HCT116 (cell line): ENCODE measurements around the gene ATL2. TPM values are rescaled to one million over a fixed set of nuclear protein-coding genes. Genes with fewer than 3 reads are reported as not detected.

Experiments
- ATAC-seq: fragments of 200-7000 bp; cut with Tn5 transposase; 2 replicates; pipeline ENCODE4 v1.9.1; 2020; ENCODE audit warnings: mild to moderate bottlenecking, moderate library complexity
- BruUV-seq: library from RNA; stranded (reverse); fragments of 400-500 nt; replicated peaks from 2 replicates; lab custom pipeline; 2021; lab: Mats Ljungman, UMichigan
- CTCF ChIA-PET: fragments of 300-600 bp; sonication (Branson Sonifier 250); formaldehyde crosslinking; loops from one replicate; lab custom pipeline; 2021; ENCODE audit warnings: antibody characterized with exemption; lab: Charles Lee
- POLR2A ChIA-PET: fragments of 300-600, 350-600 bp; sonication (Branson Sonifier 250); formaldehyde crosslinking; loops from one replicate; lab custom pipeline; 2021; ENCODE audit warnings: antibody characterized with exemption; lab: Charles Lee
- RAD21 ChIA-PET, 2 experiments: fragments of 300-600 bp; sonication (Branson Sonifier 250); formaldehyde crosslinking; loops; one replicate each; lab custom pipeline; 2023; ENCODE audit warnings: low total read pairs in 2 of 2; ENCODE audit not compliant: uncharacterized antibody in 2 of 2, unreplicated experiment in 2 of 2, low non-redundant PET in 1 of 2; lab: Charles Lee
- DNase-seq: peaks from one replicate; pipeline ENCODE4 v3.0.0-alpha.2; 2010; ENCODE audit warnings: low read depth, low spot score
- H2AFZ ChIP-seq: fragments of 200-600 bp; shearing (Covaris generic), sonication (generic); 2 replicates; pipeline ENCODE4 v1.6.1; 2017; ENCODE audit warnings: low read depth, mixed run types, mixed read lengths, antibody characterized with exemption, low read length; ENCODE audit not compliant: poor library complexity, severe bottlenecking
- H3K27ac ChIP-seq: 2 replicates; pipeline ENCODE4 v1.5.1; 2012; ENCODE audit warnings: low read depth, low read length
- H3K27me3 ChIP-seq: fragments of 200-600 bp; sonication (generic); 2 replicates; pipeline ENCODE4 v1.6.1; 2016; ENCODE audit warnings: mixed run types, low read length, mixed read lengths; ENCODE audit not compliant: insufficient read depth
- H3K36me3 ChIP-seq, 2 experiments: fragments of 200-500 bp in 1 of 2; fragments of 200-600 bp in 1 of 2; sonication (Bioruptor generic) in 1 of 2; sonication (generic) in 1 of 2; 2 replicates each; pipeline versions ENCODE4 v1.5.1 to v1.6.1; 2014 to 2016; ENCODE audit warnings: low read length in 2 of 2, inconsistent platforms in 1 of 2, mixed read lengths in 1 of 2, mixed run types in 1 of 2; ENCODE audit not compliant: insufficient read depth in 2 of 2, control insufficient read depth in 1 of 2
- H3K4me1 ChIP-seq, 2 experiments: fragments of 200-600 bp in 1 of 2; sonication (generic) in 1 of 2; 2 replicates each; pipeline versions ENCODE4 v1.5.1 to v1.6.1; 2012 to 2017; ENCODE audit warnings: low read length in 2 of 2, inconsistent platforms in 1 of 2, mild to moderate bottlenecking in 1 of 2, mixed read lengths in 1 of 2, mixed run types in 1 of 2, moderate library complexity in 1 of 2; ENCODE audit not compliant: insufficient read depth in 2 of 2, control insufficient read depth in 1 of 2
- H3K4me2 ChIP-seq: fragments of 200-600 bp; sonication (generic); 2 replicates; pipeline ENCODE4 v1.6.1; 2017; ENCODE audit warnings: mixed run types, low read length, mixed read lengths
- H3K4me3 ChIP-seq, 2 experiments: fragments of 200-600 bp in 1 of 2; sonication (generic) in 1 of 2; replicated peaks in 1 of 2; 2 replicates each; pipeline ENCODE4 v1.5.1; 2011 to 2016; ENCODE audit warnings: low read length in 2 of 2, control low read depth in 1 of 2, low read depth in 1 of 2, mild to moderate bottlenecking in 1 of 2, mixed read lengths in 1 of 2, mixed run types in 1 of 2
- H3K79me2 ChIP-seq: fragments of 200-600 bp; sonication (generic); 2 replicates; pipeline ENCODE4 v1.6.1; 2017; ENCODE audit warnings: mild to moderate bottlenecking, mixed run types, low read length, moderate library complexity, mixed read lengths; ENCODE audit not compliant: insufficient read depth
- H3K9ac ChIP-seq: fragments of 200-600 bp; sonication (generic); 2 replicates; pipeline ENCODE4 v1.6.1; 2016; ENCODE audit warnings: low read length, mixed read lengths
- H3K9me2 ChIP-seq: fragments of 200-600 bp; sonication (generic), shearing (Covaris generic); 2 replicates; pipeline ENCODE4 v1.6.1; 2017; ENCODE audit warnings: mixed run types, mild to moderate bottlenecking, moderate library complexity; ENCODE audit not compliant: insufficient read depth
- H3K9me3 ChIP-seq, 2 experiments: fragments of 200-500 bp in 1 of 2; fragments of 200-600 bp in 1 of 2; sonication (Bioruptor generic) in 1 of 2; sonication (generic) in 1 of 2; 2 replicates each; pipeline ENCODE4 v1.6.1; 2014 to 2017; ENCODE audit warnings: low read length in 2 of 2, mixed read lengths in 2 of 2, inconsistent platforms in 1 of 2, low read depth in 1 of 2, mild to moderate bottlenecking in 1 of 2, mixed run types in 1 of 2, moderate library complexity in 1 of 2; ENCODE audit not compliant: control insufficient read depth in 1 of 2, insufficient read depth in 1 of 2
- H4K20me1 ChIP-seq: fragments of 200-600 bp; sonication (generic), shearing (Covaris generic); 2 replicates; pipeline ENCODE4 v1.6.1; 2017; ENCODE audit warnings: mixed run types, mild to moderate bottlenecking, moderate library complexity; ENCODE audit not compliant: insufficient read depth
- CBX3 ChIP-seq: IDR thresholded peaks from 2 replicates; pipeline ENCODE4 v1.6.1; 2012; ENCODE audit warnings: low read depth
- CEBPB ChIP-seq: IDR thresholded peaks from 2 replicates; pipeline ENCODE4 v1.6.1; 2012; ENCODE audit warnings: low read depth
- ELF1 ChIP-seq: IDR thresholded peaks from 2 replicates; pipeline ENCODE4 v1.6.1; 2012; ENCODE audit warnings: low read depth, borderline replicate concordance
- EZH2 ChIP-seq: fragments of 200-600 bp; sonication (generic); IDR thresholded peaks from 2 replicates; pipeline ENCODE4 v1.6.1; 2017; ENCODE audit warnings: antibody characterized with exemption, mixed run types
- FOSL1 ChIP-seq: IDR thresholded peaks from 2 replicates; pipeline ENCODE4 v1.6.1; 2012; ENCODE audit warnings: low read depth
- POLR2AphosphoS5 ChIP-seq: IDR thresholded peaks from 2 replicates; pipeline ENCODE4 v1.6.1; 2011; ENCODE audit warnings: mild to moderate bottlenecking, low read depth, low read length, moderate library complexity
- SIN3A ChIP-seq: IDR thresholded peaks from 2 replicates; pipeline ENCODE4 v1.6.1; 2012; ENCODE audit warnings: low read depth
- SP1 ChIP-seq: IDR thresholded peaks from 2 replicates; pipeline ENCODE4 v1.6.1; 2012; ENCODE audit warnings: low read depth
- SRF ChIP-seq: IDR thresholded peaks from 2 replicates; pipeline ENCODE4 v1.6.1; 2012; ENCODE audit warnings: low read depth
- TCF7L2 ChIP-seq: IDR thresholded peaks from 2 replicates; pipeline ENCODE4 v1.7.0; 2011; ENCODE audit warnings: borderline replicate concordance, inconsistent platforms; ENCODE audit not compliant: insufficient read depth, insufficient read length; ENCODE audit errors: extremely low read depth
- ZFX ChIP-seq: fragments of 450-650 bp; IDR thresholded peaks from 2 replicates; pipeline ENCODE4 v1.6.1; 2017
- intact Hi-C: fragments of 100-400 bp; cut with micrococcal nuclease; formaldehyde crosslinking; loops from 2 replicates; pipeline ENCODE4 v1.10.0; 2022
- total RNA-seq: library from RNA; stranded (reverse); gene quantifications from one replicate; pipeline ENCODE4 v1.2.1, GENCODE V29; 2021; ENCODE audit not compliant: unreplicated experiment
- TF ChIP-seq, protein P1 (sequence below): IDR thresholded peaks from 2 replicates; pipeline ENCODE4 v1.6.1; 2011; ENCODE audit warnings: mild to moderate bottlenecking, low read length, moderate library complexity; ENCODE audit not compliant: insufficient replicate concordance; ENCODE audit errors: extremely low read depth
- TF ChIP-seq, protein P2 (sequence below), 3 experiments: fragments of 200-600 bp in 1 of 3; sonication (generic) in 1 of 3; IDR thresholded peaks in 2 of 3; conservative IDR thresholded peaks in 1 of 3; 2 replicates each; pipeline ENCODE4 v1.5.1; 2012 to 2017; ENCODE audit warnings: low read depth in 2 of 3, low read length in 2 of 3, antibody characterized with exemption in 1 of 3, borderline replicate concordance in 1 of 3, control low read depth in 1 of 3, mild to moderate bottlenecking in 1 of 3, mixed read lengths in 1 of 3, mixed run types in 1 of 3, moderate library complexity in 1 of 3; ENCODE audit not compliant: insufficient read depth in 1 of 3
- TF ChIP-seq, protein P3 (sequence below): IDR thresholded peaks from 2 replicates; pipeline ENCODE4 v1.6.1; 2012

The ATL2 gene
- total RNA-seq, 1 experiment from 2014 or later, result 80.7 TPM

DNA sequence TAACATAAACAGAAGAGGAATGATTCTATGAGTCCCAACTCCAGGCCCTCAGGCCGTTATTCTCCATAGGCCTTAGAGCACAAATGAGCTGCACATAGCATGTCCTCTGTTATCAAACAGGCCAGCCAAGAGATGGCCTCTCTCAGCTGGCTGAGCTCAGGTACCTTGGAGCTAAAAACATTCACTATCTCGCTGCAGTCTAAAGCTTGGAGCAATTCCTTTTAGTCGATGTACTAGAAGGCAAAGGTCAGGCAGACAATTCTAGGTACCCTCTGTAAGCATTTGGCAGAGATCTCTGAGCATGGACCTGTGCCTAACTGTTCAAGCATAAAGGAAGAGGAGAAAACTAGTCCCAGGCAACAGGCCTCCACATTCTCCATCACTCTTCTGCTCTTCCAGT is 38.0 kb upstream of the ATL2 start:
- H3K27me3 ChIP-seq, result peaks cover 11% of the 10 kb centered on the region; the same call in 1 of the 2 replicates
- DNase-seq, result no peak
- TF ChIP-seq EZH2 (no peak), FOSL1 (no peak), CBX3 (no peak), ZFX (no peak), SRF (no peak), SIN3A (no peak), CEBPB (no peak), ELF1 (no peak), SP1 (no peak), POLR2AphosphoS5 (no peak), TCF7L2 (no peak)
- TF ChIP-seq, protein P1, sequence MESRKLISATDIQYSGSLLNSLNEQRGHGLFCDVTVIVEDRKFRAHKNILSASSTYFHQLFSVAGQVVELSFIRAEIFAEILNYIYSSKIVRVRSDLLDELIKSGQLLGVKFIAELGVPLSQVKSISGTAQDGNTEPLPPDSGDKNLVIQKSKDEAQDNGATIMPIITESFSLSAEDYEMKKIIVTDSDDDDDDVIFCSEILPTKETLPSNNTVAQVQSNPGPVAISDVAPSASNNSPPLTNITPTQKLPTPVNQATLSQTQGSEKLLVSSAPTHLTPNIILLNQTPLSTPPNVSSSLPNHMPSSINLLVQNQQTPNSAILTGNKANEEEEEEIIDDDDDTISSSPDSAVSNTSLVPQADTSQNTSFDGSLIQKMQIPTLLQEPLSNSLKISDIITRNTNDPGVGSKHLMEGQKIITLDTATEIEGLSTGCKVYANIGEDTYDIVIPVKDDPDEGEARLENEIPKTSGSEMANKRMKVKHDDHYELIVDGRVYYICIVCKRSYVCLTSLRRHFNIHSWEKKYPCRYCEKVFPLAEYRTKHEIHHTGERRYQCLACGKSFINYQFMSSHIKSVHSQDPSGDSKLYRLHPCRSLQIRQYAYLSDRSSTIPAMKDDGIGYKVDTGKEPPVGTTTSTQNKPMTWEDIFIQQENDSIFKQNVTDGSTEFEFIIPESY, result no peak
- TF ChIP-seq, protein P2, sequence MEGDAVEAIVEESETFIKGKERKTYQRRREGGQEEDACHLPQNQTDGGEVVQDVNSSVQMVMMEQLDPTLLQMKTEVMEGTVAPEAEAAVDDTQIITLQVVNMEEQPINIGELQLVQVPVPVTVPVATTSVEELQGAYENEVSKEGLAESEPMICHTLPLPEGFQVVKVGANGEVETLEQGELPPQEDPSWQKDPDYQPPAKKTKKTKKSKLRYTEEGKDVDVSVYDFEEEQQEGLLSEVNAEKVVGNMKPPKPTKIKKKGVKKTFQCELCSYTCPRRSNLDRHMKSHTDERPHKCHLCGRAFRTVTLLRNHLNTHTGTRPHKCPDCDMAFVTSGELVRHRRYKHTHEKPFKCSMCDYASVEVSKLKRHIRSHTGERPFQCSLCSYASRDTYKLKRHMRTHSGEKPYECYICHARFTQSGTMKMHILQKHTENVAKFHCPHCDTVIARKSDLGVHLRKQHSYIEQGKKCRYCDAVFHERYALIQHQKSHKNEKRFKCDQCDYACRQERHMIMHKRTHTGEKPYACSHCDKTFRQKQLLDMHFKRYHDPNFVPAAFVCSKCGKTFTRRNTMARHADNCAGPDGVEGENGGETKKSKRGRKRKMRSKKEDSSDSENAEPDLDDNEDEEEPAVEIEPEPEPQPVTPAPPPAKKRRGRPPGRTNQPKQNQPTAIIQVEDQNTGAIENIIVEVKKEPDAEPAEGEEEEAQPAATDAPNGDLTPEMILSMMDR (IDR thresholded peaks at IDR 0.05 in 2 of 3, conservative IDR thresholded peaks at IDR 0.05 in 1 of 3; ENCODE audit: borderline replicate concordance in 1 of 3, insufficient read depth in 1 of 3, low read depth in 2 of 3, low read length in 2 of 3), result no peak
- TF ChIP-seq, protein P3, sequence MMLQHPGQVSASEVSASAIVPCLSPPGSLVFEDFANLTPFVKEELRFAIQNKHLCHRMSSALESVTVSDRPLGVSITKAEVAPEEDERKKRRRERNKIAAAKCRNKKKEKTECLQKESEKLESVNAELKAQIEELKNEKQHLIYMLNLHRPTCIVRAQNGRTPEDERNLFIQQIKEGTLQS, result no peak
- TF ChIP-seq, all 23 proteins: peak for 0
- no peaks in the 10 kb centered on the region for H3K36me3 ChIP-seq
- H3K4me3 ChIP-seq, result no peak overlapping the region
- no peak for ATAC-seq
- BruUV-seq, result no TSS peak
- H3K4me1 ChIP-seq, result peaks cover 0 to 8% of the 10 kb centered on the region in 2 experiments; a peak in 2 of 4 replicates
- no peak overlapping the region for H2AFZ ChIP-seq
- peaks cover 0 to 8% of the 10 kb centered on the region in 2 experiments; a peak in 1 of 4 replicates for H3K9me3 ChIP-seq
- no peaks in the 10 kb centered on the region for H3K9me2 ChIP-seq
- ChIA-PET RAD21 (no interaction called here), CTCF (no interaction called here), POLR2A (no interaction called here)
- H3K9ac ChIP-seq, result no peak overlapping the region
- H3K4me2 ChIP-seq, result no peak overlapping the region
- H3K79me2 ChIP-seq, result no peaks in the 10 kb centered on the region
- no peaks in the 10 kb centered on the region for H4K20me1 ChIP-seq
- H3K27ac ChIP-seq, result no peak overlapping the region
- intact Hi-C loops, result no loop called here
